HG03342 (cell line): ENCODE measurements around the gene PITHD1.
"Not testable (repeated sequence)": the region's sequence is repeated elsewhere in the genome, so short reads cannot be mapped to it uniquely, and the experiment has no call there.

Experiments
- ATAC-seq: cut with Tn5 transposase; IDR thresholded peaks from one replicate; pipeline ENCODE4 v1.9.1; 2021; ENCODE audit warnings: mild to moderate bottlenecking, moderate library complexity; ENCODE audit not compliant: unreplicated experiment

PITHD1 gene

DNA sequence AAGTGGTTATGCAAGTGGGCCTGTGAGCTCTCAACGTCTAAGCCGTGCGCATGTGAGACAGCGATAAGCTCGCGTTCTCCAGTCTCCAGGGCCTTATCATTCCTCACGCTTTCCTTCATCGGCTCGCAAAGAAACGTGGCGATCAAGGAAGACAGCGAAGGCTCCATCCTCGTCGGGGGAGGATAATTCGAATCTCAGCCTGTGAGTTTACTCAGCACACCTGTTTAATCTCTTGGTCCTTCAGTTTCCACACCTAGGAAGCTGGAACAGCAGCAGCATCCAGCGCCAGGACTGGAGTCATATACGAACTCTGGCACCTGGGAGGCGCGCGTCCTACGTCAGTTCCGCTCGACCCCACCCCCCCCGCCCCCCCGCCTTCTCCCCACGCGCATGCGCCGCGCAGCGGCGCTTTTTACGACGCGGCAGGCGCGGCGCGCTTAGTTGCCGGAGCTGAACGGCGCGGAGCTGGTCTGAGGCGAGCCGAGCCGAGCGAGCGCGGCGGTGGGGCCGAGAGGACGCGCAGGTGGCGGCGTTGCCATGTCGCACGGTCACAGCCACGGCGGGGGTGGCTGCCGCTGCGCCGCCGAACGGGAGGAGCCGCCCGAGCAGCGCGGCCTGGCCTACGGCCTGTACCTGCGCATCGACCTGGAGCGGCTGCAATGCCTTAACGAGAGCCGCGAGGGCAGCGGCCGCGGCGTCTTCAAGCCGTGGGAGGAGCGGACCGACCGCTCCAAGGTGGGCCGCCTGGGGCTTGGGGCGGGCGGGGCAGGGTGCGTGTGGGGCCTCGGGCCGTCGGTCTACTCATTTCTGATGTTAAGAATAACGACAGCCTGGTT lies at the start of gene PITHD1:
TSS of gene PITHD1 (plus strand) at position 440 of the 836 bp plus-strand sequence. CDS start at position 538, 98 bp downstream.
- ATAC-seq, result peak; percentile 66

DNA sequence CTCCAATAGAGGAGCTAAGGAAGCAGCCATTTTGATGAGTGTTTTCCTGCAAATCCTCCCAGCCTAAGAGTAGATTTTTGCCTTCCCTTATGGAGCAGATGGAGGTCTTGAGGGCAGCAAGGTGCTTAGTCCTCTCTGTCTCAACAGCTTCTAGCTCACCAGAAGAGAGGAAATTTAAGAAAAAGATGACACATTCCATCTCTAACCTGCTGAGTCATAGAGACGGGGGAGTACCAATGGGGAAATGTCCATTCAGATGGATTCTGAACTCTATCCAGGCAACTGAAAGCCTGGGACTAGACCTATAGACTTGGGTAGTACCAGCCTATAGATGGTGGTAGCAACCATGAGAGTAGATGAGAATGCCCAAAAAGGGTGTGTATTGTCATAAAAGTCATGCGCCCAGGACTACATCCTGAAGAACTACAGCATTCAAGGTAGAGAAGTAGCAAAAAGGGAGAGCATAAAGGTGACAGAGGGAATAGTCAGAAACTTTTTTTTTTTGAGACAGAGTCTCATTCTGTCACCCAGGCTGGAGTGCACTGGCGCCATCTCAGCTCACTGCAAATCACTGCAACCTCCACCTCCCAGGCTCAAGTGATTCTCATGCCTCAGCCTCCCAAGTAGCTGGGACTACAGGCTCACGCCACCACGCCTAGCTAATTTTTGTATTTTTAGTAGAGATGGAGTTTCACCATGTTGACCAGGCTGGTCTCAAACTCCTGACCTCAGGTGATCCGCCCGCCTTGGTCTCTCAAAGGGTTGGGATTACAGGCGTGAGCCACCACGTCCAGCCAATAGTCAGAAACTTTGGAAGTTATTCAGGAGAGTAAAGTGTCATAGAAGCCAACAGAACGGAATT lies 45.6 kb upstream of the PITHD1 start:
- ATAC-seq, result no peak

DNA sequence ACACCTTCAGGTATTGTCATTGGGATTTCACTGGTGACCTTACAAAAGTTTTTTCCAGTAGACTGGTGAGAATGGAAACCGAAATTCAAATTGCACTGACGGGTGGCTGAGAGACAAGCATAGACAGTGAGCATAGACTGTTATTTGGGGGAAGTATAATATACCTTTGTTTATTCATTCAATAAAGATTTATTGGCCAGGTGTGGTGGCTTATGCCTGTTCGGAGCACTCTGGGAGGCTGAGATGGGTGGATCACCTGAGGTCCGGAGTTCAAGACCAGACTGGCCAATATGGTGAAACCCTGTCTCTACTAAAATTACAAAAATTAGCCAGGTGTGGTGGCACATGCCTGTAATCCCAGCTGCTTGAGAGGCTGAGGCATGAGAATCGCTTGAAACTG lies 44.9 kb upstream of the PITHD1 start:
- ATAC-seq, result not testable (repeated sequence)

DNA sequence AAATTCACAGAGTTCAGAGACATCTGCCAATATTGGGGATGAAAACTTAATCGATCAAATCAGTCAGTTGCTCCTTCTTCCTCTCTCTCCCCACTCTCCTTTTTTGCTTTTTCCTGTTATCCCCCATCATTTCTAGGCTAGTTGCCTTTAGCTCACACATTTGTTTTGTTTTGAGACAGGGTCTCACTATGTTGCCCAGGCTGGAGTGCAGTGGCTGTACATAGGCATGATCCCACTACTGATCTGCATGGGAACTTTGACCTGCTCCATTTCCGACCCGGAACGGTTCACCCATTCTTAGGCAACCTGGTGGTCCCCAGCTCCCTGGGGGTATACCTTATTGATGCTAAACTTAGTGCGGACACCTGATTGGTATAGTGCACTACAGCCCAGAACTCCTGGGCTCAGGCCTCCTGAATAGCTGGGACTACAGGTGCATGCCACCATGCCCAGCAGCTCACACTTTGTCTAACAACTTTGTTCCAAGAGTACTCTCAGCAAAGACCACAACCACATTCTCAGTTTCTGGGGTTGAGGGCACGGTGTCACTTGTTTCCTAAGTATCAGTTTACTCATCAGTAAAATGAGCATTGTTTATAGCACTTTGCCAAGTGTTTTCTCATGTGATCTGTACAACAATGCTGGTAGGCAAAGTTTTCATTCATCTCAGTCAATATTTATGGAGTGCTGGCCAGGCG lies 41.6 kb upstream of the PITHD1 start:
- no peak for ATAC-seq

- ATAC-seq, result no peak
Observed at GRCh38 chr1:23741609-23742008, 36.6 kb upstream of the PITHD1 start.

DNA sequence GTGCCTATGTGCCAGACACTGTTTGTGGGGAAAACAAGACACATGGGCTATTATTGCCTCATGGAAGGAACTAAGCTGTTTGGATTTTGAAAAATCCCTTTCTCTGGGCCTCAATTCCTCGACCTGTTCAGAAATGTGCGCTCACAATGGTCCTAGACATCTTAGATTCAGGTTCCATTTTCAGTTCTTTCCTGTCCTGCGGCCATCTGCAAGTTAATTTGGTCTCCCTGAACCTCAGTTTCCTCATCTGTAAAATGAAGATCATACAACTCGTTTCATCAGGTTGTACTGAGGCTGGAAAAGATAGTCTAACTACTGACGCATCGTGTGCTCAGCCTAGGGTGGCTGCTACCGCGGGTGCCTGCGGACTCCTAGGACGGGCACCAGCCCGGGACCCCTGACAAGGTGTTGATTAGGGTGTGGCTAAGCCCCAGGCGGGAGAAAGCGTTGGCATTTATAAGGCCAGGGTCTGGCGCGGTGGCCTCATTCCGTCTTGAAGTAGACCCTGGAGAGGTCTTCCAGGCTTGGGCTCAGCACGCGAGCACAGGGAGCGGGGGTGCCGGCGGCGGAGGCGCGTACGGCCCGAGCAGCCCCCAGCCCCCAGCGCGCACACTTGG lies 35.4 kb upstream of the PITHD1 start:
- ATAC-seq, result no peak

GRCh38 chr1:23743287-23744152 lies 34.7 kb upstream of the PITHD1 start, which contains the start of gene ELOA:
TSS of gene ELOA (plus strand) at chr1:23743471. CDS start at chr1:23743504, 33 bp downstream.
- peak; percentile 77 for ATAC-seq

GRCh38 chr1:23745515-23745914 lies 32.7 kb upstream of the PITHD1 start:
- no peak for ATAC-seq

DNA sequence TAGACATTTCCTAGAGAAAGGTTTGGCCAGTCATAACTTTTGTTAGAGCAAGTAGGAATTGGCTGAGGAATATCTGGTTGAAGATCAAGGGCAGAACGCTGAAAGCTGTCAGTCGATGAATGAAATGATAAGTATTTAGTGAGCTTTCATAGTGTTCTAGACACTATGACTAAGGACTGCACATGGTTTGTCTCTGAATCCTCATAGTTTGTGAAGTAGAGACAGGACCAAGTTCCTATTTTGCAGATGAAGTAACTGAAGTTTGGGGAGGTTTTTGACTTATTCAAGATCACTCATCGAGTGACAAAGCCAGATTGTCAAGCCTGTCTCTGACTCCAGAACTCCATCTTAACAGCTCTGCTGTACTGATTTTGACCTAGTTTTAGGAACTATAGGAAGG lies 30.2 kb upstream of the PITHD1 start:
- no peak for ATAC-seq

DNA sequence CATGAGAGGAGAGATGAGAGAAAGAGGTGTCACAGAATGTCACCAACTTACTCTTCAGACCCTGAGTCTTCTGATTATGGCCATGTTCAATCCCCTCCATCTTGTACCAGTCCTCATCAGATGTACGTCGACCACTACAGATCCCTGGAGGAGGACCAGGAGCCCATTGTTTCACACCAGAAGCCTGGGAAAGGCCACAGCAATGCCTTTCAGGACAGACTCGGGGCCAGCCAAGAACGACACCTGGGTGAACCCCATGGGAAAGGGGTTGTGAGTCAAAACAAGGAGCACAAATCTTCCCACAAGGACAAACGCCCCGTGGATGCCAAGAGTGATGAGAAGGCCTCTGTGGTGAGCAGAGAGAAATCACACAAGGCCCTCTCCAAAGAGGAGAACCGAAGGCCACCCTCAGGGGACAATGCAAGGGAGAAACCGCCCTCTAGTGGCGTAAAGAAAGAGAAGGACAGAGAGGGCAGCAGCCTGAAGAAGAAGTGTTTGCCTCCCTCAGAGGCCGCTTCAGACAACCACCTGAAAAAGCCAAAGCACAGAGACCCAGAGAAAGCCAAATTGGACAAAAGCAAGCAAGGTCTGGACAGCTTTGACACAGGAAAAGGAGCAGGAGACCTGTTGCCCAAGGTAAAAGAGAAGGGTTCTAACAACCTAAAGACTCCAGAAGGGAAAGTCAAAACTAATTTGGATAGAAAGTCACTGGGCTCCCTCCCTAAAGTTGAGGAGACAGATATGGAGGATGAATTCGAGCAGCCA lies 27.0 kb upstream of the PITHD1 start:
- ATAC-seq, result no peak

DNA sequence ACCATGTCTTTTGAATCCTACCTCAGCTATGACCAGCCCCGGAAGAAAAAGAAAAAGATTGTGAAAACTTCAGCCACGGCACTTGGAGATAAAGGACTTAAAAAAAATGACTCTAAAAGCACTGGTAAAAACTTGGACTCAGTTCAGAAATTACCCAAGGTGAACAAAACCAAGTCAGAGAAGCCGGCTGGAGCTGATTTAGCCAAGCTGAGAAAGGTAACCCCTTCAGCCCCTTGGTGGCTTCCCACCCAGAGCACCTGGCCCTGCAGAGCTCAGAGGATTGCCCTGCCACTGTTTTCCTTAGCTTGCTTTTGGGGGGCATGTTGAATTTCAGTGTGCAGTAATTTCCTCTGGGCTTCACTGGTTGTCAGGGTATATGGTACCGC lies 26.4 kb upstream of the PITHD1 start:
- no peak for ATAC-seq

DNA sequence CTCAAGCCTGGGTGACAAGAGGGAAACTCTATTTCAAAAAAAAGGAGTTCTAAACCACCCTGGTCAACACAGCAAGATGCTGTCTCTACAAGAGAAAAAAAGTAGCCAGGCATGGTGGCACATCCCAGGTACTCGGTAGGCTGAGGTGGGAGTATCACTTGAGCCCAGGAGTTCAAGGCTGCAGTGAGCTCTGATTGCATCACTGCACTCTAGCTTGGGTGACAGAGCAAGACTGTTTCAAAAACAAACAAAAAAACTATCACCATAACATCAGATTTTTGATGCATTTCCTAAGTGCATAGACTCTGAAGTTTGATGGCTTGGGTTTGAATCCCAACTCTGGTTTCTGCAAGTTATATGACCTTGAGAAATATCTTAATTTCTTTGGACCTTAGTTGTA lies 25.3 kb upstream of the PITHD1 start:
- ATAC-seq, result no peak

DNA sequence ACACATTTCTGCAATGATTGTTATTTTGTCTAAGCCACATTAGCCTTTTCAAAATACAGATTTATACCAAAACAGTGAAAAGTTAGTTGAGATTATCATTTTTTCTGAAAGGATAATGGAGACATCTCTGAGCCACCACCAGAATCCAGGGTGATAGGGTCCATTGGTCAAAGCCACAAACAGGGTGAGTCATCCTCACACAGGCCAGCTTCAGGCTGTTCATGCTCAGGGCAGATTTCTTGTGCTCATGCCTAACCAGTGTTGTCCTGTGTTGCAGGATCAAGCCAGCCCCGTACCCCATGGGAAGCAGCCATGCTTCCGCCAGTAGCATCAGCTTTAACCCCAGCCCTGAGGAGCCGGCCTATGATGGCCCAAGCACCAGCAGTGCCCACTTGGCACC lies 21.5 kb upstream of the PITHD1 start:
- ATAC-seq, result no peak

- no peak for ATAC-seq
Observed at GRCh38 chr1:23757812-23758211, 20.4 kb upstream of the PITHD1 start.

- no peak for ATAC-seq
Observed at GRCh38 chr1:23759277-23759676, 18.9 kb upstream of the PITHD1 start.

DNA sequence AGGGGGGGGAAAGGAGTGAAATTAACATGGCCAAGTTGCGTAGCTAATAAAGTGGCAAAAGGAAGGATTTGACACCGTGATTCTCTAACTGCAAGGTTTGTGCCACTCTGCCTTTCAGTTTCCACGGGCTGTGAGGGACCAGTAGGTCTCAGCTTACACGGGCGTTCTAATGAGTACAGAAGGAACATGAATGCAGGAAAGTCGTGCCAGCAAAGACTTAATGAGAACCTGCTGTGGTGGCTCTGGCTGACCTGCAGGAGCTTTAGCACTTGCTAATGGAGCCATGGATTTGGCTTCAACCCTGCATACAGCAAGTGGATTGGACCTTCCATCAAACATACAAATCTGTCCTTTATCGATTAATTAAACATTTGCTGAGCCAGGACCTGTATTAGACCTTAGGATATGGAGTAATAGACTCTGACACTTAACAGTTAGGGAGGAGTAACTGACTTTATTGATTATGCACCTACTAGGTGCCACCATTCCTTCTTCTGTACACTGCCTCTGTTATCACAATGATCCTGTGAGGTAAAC lies 15.1 kb upstream of the PITHD1 start:
- no peak for ATAC-seq

- ATAC-seq, result no peak
Observed at GRCh38 chr1:23768733-23769132, 9.5 kb upstream of the PITHD1 start.

GRCh38 chr1:23772049-23772853 lies 6.0 kb upstream of the PITHD1 start:
- no peak for ATAC-seq
